Measurements from ENCODE around the gene FOLR2. TPM values are rescaled to one million over a fixed set of nuclear protein-coding genes. Genes with fewer than 3 reads are reported as not detected.
"Not testable (repeated sequence)": the region's sequence is repeated elsewhere in the genome, so short reads cannot be mapped to it uniquely, and the experiment has no call there.

Gene FOLR2
- total RNA-seq, 4 donors from 2014 or later = 6.4 to 16.1 (median 8.6) TPM; not detected in 1

DNA sequence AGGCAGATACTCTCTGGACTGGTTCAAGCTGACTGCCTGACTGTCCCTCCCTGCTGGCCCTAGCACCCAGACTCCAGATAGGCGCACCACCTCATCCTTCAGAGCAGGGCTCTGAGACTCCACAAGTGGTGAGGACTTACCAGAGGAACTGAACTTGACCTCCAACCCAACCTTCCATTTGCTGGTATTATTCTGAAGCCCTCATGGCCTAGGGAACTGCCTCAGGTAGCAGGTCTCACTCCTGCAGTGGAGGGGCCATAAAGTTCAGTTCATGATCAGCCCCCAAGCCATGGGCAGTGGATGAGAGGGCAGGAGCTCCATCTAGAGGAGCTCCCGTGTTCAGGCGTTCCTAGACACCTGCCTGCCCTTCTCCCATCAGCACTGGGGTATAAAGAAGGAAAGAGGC is 35.0 kb upstream of the FOLR2 start:
- 73% methylated on average over 3 of the region's 3 CpGs; no CpG with 5 or more reads in 1 of the 2 donors for WGBS, 2 donors (ENCODE audit: low coverage in 1 of 2)
- H3K27ac ChIP-seq; H3K4me1 ChIP-seq; H3K36me3 ChIP-seq; intact Hi-C loops (cut with DNase I; ENCODE audit: low total_unique reads); H3K27me3 ChIP-seq; in situ Hi-C loops (cut with MboI; ENCODE audit: low pct_ligation_motif_present in 1 of 4, low pct_unique_long_range_greater_than_20kb in 1 of 4, low sequenced_read_pairs in 3 of 4); H3K4me3 ChIP-seq; H3K9me3 ChIP-seq; DNase-seq: not testable (repeated sequence)
- TF ChIP-seq, protein P1, sequence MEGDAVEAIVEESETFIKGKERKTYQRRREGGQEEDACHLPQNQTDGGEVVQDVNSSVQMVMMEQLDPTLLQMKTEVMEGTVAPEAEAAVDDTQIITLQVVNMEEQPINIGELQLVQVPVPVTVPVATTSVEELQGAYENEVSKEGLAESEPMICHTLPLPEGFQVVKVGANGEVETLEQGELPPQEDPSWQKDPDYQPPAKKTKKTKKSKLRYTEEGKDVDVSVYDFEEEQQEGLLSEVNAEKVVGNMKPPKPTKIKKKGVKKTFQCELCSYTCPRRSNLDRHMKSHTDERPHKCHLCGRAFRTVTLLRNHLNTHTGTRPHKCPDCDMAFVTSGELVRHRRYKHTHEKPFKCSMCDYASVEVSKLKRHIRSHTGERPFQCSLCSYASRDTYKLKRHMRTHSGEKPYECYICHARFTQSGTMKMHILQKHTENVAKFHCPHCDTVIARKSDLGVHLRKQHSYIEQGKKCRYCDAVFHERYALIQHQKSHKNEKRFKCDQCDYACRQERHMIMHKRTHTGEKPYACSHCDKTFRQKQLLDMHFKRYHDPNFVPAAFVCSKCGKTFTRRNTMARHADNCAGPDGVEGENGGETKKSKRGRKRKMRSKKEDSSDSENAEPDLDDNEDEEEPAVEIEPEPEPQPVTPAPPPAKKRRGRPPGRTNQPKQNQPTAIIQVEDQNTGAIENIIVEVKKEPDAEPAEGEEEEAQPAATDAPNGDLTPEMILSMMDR (IDR thresholded peaks at IDR 0.05) = peak in 2 of 5 experiments; percentile 10 to 11

DNA sequence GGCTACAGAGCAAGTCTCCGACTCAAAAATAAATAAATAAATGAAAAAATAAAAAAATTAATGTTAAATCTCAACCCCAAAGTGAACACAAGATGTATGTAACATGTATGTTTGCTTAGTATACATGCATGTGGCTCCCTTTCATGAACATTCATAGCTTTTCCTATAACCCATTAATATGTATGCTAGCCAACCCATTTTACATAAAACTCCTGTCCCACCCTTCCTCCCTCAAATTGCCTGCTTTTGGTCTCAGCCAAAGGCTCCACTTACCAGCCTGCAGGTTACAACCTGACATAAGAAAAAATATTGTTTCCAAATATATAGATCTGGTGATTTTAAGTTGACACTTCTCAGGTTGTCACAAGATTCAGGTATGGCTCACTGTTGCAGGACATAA is 28.3 kb upstream of the FOLR2 start:
- H3K27ac ChIP-seq = no peak overlapping the region
- 83 to 90% methylated on average over 1 of the region's 1 CpG for WGBS, 2 donors (ENCODE audit: low coverage in 1 of 2)
- no peaks in the 10 kb centered on the region for H3K36me3 ChIP-seq
- intact Hi-C loops (cut with DNase I; ENCODE audit: low total_unique reads) (no loop called here), in situ Hi-C loops (cut with MboI; ENCODE audit: low pct_ligation_motif_present in 1 of 4, low pct_unique_long_range_greater_than_20kb in 1 of 4, low sequenced_read_pairs in 3 of 4) (no loop called here)
- DNase-seq = no peak
- H3K4me3 ChIP-seq = no peak overlapping the region
- no peaks in the 10 kb centered on the region for H3K9me3 ChIP-seq
- TF ChIP-seq, protein P1 (IDR thresholded peaks at IDR 0.05) = no peak
- TF ChIP-seq POLR2A (IDR thresholded peaks at IDR 0.05) = no peak
- TF ChIP-seq POLR2AphosphoS5 (IDR thresholded peaks at IDR 0.05) = no peak
- TF ChIP-seq EP300 (IDR thresholded peaks at IDR 0.05; ENCODE audit: low read depth) = no peak
- H3K27me3 ChIP-seq = no peaks in the 10 kb centered on the region
- peaks cover 0 to 4% (median 0%) of the 10 kb centered on the region in 4 donors for H3K4me1 ChIP-seq

DNA sequence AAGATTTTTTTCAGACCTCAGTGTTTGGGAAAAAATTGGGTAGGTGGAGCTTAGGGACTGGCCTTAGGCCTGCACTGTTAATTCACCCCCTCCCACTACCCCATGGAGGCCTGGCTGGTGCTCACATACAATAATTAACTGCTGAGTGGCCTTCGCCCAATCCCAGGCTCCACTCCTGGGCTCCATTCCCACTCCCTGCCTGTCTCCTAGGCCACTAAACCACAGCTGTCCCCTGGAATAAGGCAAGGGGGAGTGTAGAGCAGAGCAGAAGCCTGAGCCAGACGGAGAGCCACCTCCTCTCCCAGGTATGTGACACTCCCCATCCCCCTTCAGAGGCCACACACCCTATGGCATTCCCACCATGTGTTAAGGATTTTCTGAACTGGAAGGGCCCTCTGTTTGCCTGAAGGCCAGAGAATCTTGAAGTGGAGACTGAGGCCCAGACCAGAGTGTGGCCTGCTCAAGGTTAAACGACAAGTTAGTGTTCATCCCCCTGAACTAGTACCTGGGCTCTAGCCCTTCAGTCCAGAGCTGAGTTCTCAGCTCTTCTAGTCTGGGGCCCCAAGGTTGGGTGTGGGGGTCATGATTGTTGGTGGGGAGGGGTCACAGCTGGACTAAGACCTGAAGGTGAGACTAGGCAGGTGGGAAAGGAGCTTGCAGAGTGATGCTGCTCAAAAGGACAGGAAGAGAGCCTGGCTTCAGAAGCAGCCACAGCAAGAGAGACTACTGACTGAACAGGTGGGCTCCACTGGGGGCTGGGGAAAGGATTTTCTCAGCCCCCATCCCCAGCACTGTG is 26.9 kb upstream of the FOLR2 start:
- DNase-seq = no peak
- intact Hi-C loops (cut with DNase I; ENCODE audit: low total_unique reads) = no loop called here
- Histone ChIP-seq H3K4me3 (no peak overlapping the region), H3K36me3 (no peaks in the 10 kb centered on the region), H3K27ac (no peak overlapping the region), H3K4me1 (peaks cover 0 to 3% (median 0%) of the 10 kb centered on the region in 4 donors), H3K9me3 (no peaks in the 10 kb centered on the region), H3K27me3 (no peaks in the 10 kb centered on the region)
- in situ Hi-C loops (cut with MboI; ENCODE audit: low pct_ligation_motif_present in 1 of 4, low pct_unique_long_range_greater_than_20kb in 1 of 4, low sequenced_read_pairs in 3 of 4) = no loop called here
- WGBS, 2 donors (ENCODE audit: low coverage in 1 of 2) = 50 to 66% methylated on average over 3 of the region's 3 CpGs
- no peak for TF ChIP-seq EP300 (IDR thresholded peaks at IDR 0.05; ENCODE audit: low read depth)
- TF ChIP-seq, protein P1 (IDR thresholded peaks at IDR 0.05) = no peak
- TF ChIP-seq POLR2AphosphoS5 (IDR thresholded peaks at IDR 0.05) = no peak
- no peak for TF ChIP-seq POLR2A (IDR thresholded peaks at IDR 0.05)

DNA sequence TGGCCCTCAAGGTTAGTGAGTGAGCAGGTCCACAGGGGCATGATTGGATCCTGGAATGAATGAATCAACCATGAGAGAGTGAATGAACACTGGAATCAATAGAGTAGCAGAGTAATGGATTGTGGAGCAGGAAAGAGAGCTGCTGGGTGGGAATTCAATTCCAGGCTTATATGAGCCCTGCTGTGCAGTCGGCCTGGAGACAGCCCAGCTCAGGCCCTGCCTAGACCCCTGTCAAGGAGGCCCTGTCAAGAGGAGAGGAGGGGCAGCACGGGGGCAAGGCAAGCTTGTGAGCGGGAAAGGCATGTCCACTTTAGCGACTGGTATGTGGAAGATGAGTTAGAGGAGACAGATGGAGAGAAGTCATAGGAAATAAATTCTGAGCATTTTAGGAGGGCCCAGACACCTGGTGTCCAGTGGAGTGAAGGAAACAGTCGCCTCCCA is 25.9 kb upstream of the FOLR2 start:
- H3K4me1 ChIP-seq = peaks cover 0 to 3% (median 0%) of the 10 kb centered on the region in 4 donors
- H3K4me3 ChIP-seq = no peak overlapping the region
- intact Hi-C loops (cut with DNase I; ENCODE audit: low total_unique reads) (no loop called here), in situ Hi-C loops (cut with MboI; ENCODE audit: low pct_ligation_motif_present in 1 of 4, low pct_unique_long_range_greater_than_20kb in 1 of 4, low sequenced_read_pairs in 3 of 4) (no loop called here)
- no peaks in the 10 kb centered on the region for H3K36me3 ChIP-seq
- no peak for DNase-seq
- no peaks in the 10 kb centered on the region for H3K9me3 ChIP-seq
- H3K27me3 ChIP-seq = no peaks in the 10 kb centered on the region
- WGBS, 2 donors (ENCODE audit: low coverage in 1 of 2) = 81% methylated on average over 5 of the region's 5 CpGs; no CpG with 5 or more reads in 1 of the 2 donors
- no peak overlapping the region for H3K27ac ChIP-seq
- no peak for TF ChIP-seq POLR2A (IDR thresholded peaks at IDR 0.05)
- no peak for TF ChIP-seq POLR2AphosphoS5 (IDR thresholded peaks at IDR 0.05)
